Activated CD8-positive, alpha-beta memory T cell treated with anti-CD3 and anti-CD28 coated beads for 24 hours (primary cell): ENCODE data around the gene TGFBR1.

Source experiments
- DNase-seq: peaks from one replicate; pipeline ENCODE4 v3.0.0-alpha.2; 2020

Gene TGFBR1

GRCh38 chr9:99108131-99108530 is 3.2 kb downstream of the TGFBR1 start:
- no peak for DNase-seq

- no peak for DNase-seq
Observed at GRCh38 chr9:99109522-99109921, 4.6 kb downstream of the TGFBR1 start.

GRCh38 chr9:99112750-99113413 is 8.0 kb downstream of the TGFBR1 start:
- DNase-seq, result no peak

GRCh38 chr9:99113414-99114048 is 8.6 kb downstream of the TGFBR1 start:
- DNase-seq, result no peak

- no peak for DNase-seq
Observed at GRCh38 chr9:99114049-99114440, 9.1 kb downstream of the TGFBR1 start.

GRCh38 chr9:99114846-99115500 is 10.1 kb downstream of the TGFBR1 start:
- DNase-seq, result no peak

- DNase-seq, result no peak
Observed at GRCh38 chr9:99116003-99116411, 11.1 kb downstream of the TGFBR1 start.

GRCh38 chr9:99118782-99119466 is 14.0 kb downstream of the TGFBR1 start:
- DNase-seq, result no peak

- DNase-seq, result no peak
Observed at GRCh38 chr9:99119976-99120655, 15.2 kb downstream of the TGFBR1 start.

GRCh38 chr9:99121604-99122003 is 16.7 kb downstream of the TGFBR1 start:
- no peak for DNase-seq

GRCh38 chr9:99124534-99125255 is 19.8 kb downstream of the TGFBR1 start:
- DNase-seq, result no peak

GRCh38 chr9:99125446-99125845 is 20.5 kb downstream of the TGFBR1 start:
- DNase-seq, result no peak

GRCh38 chr9:99126312-99126711 is 21.4 kb downstream of the TGFBR1 start:
- DNase-seq, result no peak

- DNase-seq, result no peak
Observed at GRCh38 chr9:99127356-99128132, 22.6 kb downstream of the TGFBR1 start.

GRCh38 chr9:99128133-99128406 is 23.2 kb downstream of the TGFBR1 start:
- no peak for DNase-seq

GRCh38 chr9:99129091-99129490 is 24.2 kb downstream of the TGFBR1 start:
- DNase-seq, result no peak

- DNase-seq, result no peak
Observed at GRCh38 chr9:99130069-99130468, 25.2 kb downstream of the TGFBR1 start.

GRCh38 chr9:99133145-99133544 is 28.2 kb downstream of the TGFBR1 start:
- no peak for DNase-seq

- no peak for DNase-seq
Observed at GRCh38 chr9:99134893-99135341, 30.0 kb downstream of the TGFBR1 start.

GRCh38 chr9:99135456-99135855 is 30.5 kb downstream of the TGFBR1 start:
- no peak for DNase-seq

- DNase-seq, result no peak
Observed at GRCh38 chr9:99137225-99137624, 32.3 kb downstream of the TGFBR1 start.

GRCh38 chr9:99137891-99138290 is 33.0 kb downstream of the TGFBR1 start:
- DNase-seq, result no peak
